Adipose tissue (tissue), 3 donors: ENCODE data around the gene SI. TPM values are rescaled to one million over a fixed set of nuclear protein-coding genes. Genes with fewer than 3 reads are reported as not detected.
"Not testable (repeated sequence)": the region's sequence is repeated elsewhere in the genome, so short reads cannot be mapped to it uniquely, and the experiment has no call there.

Experiments
- H3K27ac ChIP-seq: one replicate; pipeline ENCODE4 v1.5.1; 2013; ENCODE audit warnings: low read depth, low read length
- WGBS, 3 donors: extraction: QIAGEN DNeasy Blood & Tissue Kit; methylation state at CpG; one replicate each; pipeline ENCODE4 v1.1.7; 2013; 5-methylcytosine and 5-hydroxymethylcytosine counted together
- polyA plus RNA-seq, 3 donors: library from polyadenylated mRNA; stranded (reverse); fragments of 200-250 nt; gene quantifications; one replicate each; pipeline ENCODE4 v1.2.3, GENCODE V29; 2013
- donor health status: healthy with polysubstance abuse.
- donor health status: Bipolar disorder and iron deficiency.
- donor health status: healthy.

Gene SI
- under 1 TPM in 2 of 3 donors, not detected in 1; 0.05 to 0.12 TPM for polyA plus RNA-seq

DNA sequence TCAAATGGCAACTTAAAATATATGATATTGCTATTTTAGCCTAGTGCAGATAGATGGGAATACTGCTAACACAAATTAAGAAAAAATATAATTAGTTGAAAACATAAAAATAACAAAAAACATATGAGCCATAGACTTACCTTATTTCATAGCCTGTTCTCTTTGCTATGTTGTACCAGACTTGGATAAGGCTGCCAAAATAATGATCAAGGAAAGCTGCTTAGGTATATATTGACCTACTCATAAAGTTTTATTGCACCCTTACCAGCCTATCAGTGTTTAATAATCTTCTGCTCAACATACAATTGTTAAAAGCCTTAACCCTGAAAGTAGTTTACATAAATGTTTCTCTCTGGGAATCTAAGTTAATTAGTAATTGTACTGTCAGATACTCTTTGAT lies at the start of gene SI:
Gene SI (minus strand): TSS at position 204 of the 400 bp plus-strand sequence. CDS start 2,484 bp downstream, outside the sequence.
- no peak within 1 kb of the TSS for H3K27ac ChIP-seq

DNA sequence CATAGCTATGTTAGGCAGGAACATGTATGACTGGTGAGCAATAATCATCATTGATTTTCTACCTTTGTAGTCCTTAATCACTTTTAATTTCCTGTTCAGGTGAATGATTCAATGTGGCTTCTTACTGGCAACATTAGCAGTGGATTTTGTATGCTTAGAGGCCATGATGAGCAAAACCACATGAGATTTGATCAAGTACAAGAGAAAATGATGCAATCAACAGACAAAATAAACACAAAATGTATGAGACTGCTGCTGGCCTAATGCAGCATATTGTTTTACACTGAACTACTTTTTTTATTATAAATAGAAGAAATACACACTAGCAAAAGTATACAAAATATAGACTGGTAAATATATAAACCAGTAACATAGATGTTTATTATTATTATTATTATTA lies 47.5 kb upstream of the SI start:
- H3K27ac ChIP-seq: no peak overlapping the region

DNA sequence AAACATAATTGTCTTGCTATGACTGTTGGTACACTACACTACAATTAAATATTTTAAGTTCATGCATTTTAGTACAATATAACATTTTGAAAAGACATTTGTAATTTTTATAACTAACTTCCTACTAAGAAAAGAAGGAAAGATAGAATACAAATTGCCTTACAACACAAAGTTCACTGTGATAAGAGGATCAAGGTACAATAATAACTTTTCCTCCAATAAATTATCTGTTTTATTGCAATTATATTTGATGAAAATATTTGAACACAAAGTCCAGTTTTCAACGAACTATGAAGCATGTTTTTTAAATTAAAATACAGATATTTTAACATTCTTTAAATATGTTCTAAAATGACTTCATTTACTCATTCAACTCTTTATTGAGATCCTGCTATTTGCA lies 33.1 kb upstream of the SI start:
- H3K27ac ChIP-seq: no peak overlapping the region
- WGBS, 3 donors: 43 to 60% (median 49%) methylated on average over 1 of the region's 1 CpG

DNA sequence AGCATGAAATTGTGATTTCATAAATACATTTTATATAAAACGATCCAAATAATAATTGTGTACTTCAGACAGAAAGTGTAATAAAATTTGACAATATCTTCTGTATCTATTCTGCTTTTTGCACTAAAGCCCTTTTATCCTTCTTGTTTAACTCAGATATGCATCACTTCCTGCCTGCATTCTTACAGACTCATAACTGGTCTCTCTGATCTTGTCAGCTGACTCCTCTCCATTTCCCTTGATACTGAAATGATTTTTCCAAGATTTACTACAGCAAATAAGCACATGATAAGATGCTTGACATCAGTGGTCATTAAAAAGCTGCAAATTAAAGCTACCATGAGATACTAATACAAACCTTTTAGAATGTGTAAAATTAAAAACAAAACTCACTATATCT lies 25.3 kb upstream of the SI start:
- WGBS, 3 donors: 63 to 78% (median 72%) methylated on average over 1 of the region's 1 CpG
- no peak overlapping the region for H3K27ac ChIP-seq

DNA sequence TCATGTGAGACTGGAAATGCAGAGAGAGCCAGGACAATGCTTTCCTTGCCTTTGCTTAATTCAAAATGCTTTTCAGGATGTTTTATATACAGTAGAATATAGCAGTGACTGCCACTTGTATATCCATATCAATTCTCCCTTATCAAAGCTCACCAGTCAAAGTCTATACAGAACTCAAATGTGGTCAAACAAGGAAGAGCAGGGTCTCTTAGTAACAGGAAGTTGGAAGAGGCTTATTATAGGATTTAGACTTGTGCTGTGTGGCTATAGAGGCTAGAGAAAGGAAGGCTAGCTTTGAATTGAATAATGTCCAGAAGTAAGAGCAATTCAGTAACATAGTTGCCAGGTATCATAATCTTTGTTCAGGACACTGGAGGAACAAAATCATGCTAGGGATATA lies 4.4 kb upstream of the SI start:
- no peak overlapping the region for H3K27ac ChIP-seq

DNA sequence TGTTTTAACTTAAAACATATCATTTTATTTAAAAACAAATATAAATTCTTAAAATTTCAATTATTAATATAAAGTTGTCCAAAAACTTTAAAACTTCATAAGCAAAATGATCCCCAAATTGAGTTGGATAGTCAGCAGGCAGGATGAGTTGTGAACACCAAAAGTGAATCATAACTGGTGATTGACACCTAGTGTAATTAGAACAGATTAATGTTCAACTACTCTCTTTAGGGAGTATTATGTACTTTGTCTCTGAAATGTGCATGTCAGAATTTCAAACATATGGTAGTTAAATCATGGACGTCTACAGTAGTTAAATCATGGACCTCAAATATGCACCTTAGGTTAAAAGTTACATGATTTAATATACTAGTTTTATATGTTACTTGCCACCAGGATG lies 2.9 kb upstream of the SI start:
- WGBS, 3 donors: 41 to 58% (median 47%) methylated on average over 1 of the region's 1 CpG

DNA sequence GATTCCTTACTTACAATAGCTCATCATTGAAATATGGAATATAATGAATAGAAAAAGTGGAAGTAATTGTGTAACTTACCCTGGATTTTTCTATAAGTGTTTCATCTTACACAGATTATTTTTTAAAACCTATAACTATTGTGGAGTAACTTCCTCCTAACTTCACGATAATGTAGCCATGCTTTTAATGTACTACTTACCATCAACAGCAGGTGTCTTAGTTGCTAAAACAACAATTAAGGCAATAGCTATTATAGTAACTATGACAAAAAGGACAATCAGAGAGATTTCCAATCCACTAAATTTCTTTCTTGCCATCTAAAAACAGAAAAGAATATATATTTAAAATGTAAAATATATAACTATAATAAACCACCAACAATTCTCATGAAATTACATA lies 2.6 kb downstream of the SI start:
- no peak overlapping the region for H3K27ac ChIP-seq
- 31 to 55% (median 43%) methylated on average over 1 of the region's 1 CpG for WGBS, 3 donors

More for the DNA sequence above, 2.9 kb upstream of the SI start:
- H3K27ac ChIP-seq: no peak overlapping the region

DNA sequence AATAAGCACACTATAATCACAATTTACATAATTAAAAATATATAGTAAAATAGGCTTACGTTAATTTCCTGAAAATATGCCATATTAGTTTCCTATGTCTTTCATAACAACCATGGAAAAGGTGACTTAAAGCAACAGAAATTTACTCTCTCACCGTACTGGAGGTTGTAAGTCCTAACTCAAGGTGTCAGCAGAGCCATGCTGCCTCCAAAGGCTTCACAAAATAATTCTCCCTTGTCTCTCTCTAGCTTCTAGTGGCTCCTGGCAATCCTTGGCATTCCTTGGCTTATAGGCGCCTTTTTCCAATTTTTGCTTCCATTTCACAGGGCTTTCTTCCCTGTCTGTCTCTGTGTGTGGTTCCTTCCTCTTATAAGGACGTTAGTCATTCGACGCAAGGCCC lies 7.6 kb downstream of the SI start:
- no peak overlapping the region for H3K27ac ChIP-seq
- 67 to 81% (median 75%) methylated on average over 6 of the region's 6 CpGs for WGBS, 3 donors

DNA sequence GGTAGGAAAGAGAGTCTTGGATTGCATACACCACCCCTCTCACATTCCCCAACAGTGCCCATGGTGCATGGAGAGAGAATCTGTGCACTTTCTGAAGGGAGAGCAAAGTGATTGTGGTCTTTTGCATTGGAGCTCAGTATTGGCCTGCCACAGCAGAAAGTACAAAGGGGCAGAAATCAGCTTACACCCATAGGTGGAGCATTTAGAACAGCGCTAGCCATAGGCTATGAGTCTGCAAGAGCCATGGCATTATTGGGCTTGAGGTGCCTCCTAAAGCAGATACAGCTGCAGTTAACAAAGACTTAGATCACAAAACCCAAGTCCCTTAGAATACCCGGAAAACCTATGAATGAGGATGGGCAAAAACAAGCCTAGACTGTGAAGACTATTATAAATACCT lies 21.8 kb downstream of the SI start:
- H3K27ac ChIP-seq: no peak overlapping the region
- WGBS, 3 donors: 87 to 96% (median 89%) methylated on average over 2 of the region's 2 CpGs

DNA sequence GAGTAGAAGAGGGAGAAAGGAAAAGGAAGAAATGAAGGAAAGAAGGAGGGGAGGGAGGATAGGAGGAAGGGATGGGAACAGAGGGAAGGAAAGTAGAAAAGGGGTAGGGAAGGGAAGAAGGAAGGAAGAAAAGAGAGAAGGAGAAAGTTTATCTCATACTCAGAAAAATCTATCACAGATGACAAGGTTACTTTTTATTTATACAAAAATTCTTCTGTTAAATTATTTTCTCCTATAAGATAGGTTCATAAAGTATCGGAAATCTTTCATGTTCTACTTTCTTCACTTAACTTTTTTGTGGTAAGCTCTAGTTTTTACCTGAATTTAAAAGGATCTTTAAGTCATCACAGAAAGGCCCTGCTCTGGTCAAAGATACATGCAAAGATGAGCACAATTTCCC lies 38.1 kb downstream of the SI start:
- 79 to 93% (median 91%) methylated on average over 1 of the region's 1 CpG for WGBS, 3 donors
- H3K27ac ChIP-seq: no peak overlapping the region

DNA sequence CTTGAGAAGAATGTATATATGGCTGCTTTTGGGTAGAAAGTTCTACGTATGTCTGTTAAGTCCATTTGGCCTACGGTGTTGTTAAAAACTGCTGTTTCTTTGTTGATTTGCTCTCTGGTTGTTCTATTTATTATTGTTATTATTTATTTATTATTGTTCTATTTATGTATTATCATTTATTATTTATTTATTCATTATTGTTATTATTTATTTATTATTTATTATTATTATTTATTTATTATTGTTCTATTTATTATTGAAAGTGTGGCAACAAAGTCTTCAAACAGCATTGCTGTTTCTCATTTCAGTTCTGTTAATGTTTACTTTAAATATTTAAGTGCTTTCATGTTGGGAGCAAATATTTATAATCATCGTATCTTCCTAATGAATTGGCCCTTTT lies 66.7 kb downstream of the SI start:
- WGBS, 3 donors: 89 to 93% (median 92%) methylated on average over 3 of the region's 3 CpGs
- no peak overlapping the region for H3K27ac ChIP-seq

DNA sequence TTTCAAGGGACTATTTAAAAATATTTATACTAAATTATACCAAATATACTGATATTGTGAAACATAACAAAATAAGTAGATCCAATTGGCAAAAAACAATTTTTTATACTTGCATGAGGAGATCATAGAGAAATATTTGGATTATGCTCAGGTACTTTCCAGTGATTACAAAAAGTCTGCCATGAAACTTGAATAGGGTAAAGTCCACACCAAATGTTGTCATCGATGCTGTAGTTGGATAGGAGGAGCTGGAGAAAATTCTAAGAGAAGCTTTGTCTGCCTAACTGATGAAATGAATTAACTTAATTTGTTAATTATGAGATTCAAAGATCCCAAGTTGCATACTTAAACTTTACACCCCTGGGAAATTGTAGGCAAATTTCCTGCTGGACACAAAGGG lies 93.3 kb downstream of the SI start:
- H3K27ac ChIP-seq: no peak overlapping the region
- 58 to 84% (median 78%) methylated on average over 1 of the region's 1 CpG for WGBS, 3 donors

DNA sequence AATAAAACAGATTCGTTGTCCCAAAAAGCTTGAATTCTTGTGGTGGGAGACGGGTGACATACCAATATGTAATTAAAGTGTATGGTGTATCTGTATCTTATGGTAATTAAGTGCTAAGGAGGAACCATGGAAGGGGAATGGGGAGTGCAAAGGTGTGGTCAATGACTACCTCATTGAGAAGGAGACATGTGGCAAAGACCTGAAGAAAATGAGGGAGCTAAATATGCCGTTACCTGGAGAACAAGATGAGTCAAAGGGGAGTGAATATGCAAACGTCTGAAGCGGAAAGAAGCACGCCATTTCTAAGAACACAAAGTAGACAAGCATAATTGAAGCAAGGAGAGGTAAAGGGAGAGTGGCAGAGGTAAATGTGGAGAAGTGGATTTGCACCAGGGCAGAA lies 115.7 kb downstream of the SI start:
- H3K27ac ChIP-seq: no peak overlapping the region
- WGBS, 3 donors: 72 to 86% (median 84%) methylated on average over 6 of the region's 6 CpGs

DNA sequence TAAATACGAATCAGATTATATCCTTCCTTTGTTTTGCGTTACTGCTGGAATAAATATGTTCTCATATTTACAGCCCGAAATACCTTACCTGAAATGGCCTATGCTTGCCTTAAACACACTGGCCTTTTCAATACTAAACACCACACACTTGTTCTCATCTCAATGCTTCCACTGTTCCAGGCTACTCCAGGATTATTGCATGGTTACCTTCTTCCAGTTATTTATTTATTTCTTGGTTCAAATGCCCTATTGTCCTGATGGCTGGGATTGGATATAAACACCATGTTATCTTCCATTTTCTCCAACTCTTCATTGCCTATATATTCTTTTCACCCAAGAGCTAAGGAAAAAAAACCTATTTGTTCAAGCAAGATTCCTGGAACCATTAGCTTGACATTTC lies 125.3 kb downstream of the SI start:
- no peak overlapping the region for H3K27ac ChIP-seq
- WGBS, 3 donors: 85 to 89% (median 85%) methylated on average over 3 of the region's 3 CpGs

DNA sequence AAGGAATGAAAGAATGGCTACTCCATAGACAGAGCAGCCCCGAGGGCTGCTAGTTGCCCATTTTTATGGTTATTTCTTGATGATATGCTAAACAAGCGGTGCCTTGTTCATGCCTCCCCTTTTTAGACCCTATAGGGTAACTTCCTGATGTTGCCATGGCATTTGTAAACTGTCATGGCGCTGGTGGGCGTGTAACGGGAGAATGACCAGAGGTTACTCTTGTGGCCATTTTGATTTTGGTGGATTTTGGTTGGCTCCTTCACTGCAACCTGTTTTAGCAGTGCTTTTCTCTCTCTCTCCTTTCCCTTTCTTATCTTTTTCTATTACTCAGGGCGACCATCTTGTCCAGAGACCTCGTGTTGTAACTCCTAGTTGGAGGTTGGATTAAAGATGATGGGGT lies 126.9 kb downstream of the SI start:
- WGBS, 3 donors: 84 to 90% (median 90%) methylated on average over 7 of the region's 7 CpGs
- H3K27ac ChIP-seq: not testable (repeated sequence)

DNA sequence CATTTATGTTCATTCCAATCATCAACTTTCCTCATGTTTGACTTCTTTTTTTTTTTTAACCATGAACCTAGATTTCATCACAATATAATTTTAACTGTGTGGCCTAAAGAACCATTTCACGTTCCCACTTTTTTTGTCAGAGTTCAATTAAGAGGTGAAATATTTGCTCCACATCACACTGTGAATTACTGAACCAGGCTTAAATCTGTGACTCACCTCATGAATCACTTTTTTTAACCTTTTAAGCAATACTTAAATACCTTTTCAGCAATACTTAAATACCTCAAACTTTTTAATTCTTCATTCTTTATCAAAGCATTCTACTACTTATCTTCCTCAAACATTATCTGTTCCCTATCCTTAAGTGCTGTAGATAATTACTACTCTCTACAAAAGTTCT lies 137.6 kb downstream of the SI start:
- 60 to 75% (median 60%) methylated on average over 1 of the region's 1 CpG for WGBS, 3 donors
- no peak overlapping the region for H3K27ac ChIP-seq

DNA sequence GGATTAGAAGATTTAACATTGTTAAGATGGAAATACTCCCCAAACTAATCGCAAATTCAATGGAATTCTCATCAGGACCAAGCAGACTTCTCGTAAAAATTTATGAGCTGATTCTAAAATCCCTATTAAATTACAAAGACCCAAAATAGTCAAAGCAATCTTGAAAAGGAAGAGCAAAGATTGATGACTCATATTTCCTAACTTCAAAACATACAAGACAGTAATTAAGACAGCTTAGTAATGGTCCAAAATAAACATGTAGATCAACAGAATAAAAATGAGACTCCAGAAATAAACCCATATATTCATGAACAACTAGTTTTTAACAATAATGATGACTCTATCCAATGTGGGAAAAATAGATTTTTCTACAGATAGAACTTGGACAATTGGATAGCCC lies 148.7 kb downstream of the SI start:
- WGBS, 3 donors: 37 to 66% (median 58%) methylated on average over 2 of the region's 2 CpGs

More for the DNA sequence above, 148.7 kb downstream of the SI start:
- H3K27ac ChIP-seq: no peak overlapping the region

Other genes starting within 250 kb of the SI start
- gene SLITRK3, start 117.9 kb upstream of the SI start, polyA plus RNA-seq: under 1 TPM in 2 of 3 donors, not detected in 1; under 0.01 to 0.08 TPM